HG03159 (cell line): Measurements from ENCODE around the gene INTS15.
"Not testable (repeated sequence)": the region's sequence is repeated elsewhere in the genome, so short reads cannot be mapped to it uniquely, and the experiment has no call there.

Experiments used
- ATAC-seq: cut with Tn5 transposase; IDR thresholded peaks from one replicate; pipeline ENCODE4 v1.9.1; 2021; ENCODE audit warnings: mild to moderate bottlenecking, moderate library complexity; ENCODE audit not compliant: unreplicated experiment

The INTS15 gene

GRCh38 chr7:6616854-6617643 lies 27.2 kb downstream of the INTS15 start:
- no peak for ATAC-seq

- ATAC-seq: no peak
Observed at GRCh38 chr7:6618621-6619020, 28.8 kb downstream of the INTS15 start.

- ATAC-seq: no peak
Observed at GRCh38 chr7:6619961-6620360, 30.1 kb downstream of the INTS15 start.

GRCh38 chr7:6621195-6622133 lies 31.6 kb downstream of the INTS15 start:
- no peak for ATAC-seq

- no peak for ATAC-seq
Observed at GRCh38 chr7:6622134-6622710, 32.4 kb downstream of the INTS15 start.

GRCh38 chr7:6623589-6624245 lies 33.9 kb downstream of the INTS15 start:
- ATAC-seq: no peak

- no peak for ATAC-seq
Observed at GRCh38 chr7:6624246-6624611, 34.4 kb downstream of the INTS15 start.

GRCh38 chr7:6628045-6628444 lies 38.2 kb downstream of the INTS15 start:
- no peak for ATAC-seq

- ATAC-seq: no peak
Observed at GRCh38 chr7:6630007-6630849, 40.4 kb downstream of the INTS15 start.

- no peak for ATAC-seq
Observed at GRCh38 chr7:6631605-6632004, 41.8 kb downstream of the INTS15 start.

GRCh38 chr7:6634021-6634420 lies 44.2 kb downstream of the INTS15 start:
- no peak for ATAC-seq

GRCh38 chr7:6634971-6635370 lies 45.1 kb downstream of the INTS15 start:
- ATAC-seq: not testable (repeated sequence)

- ATAC-seq: peak; percentile 63
Observed at GRCh38 chr7:6636741-6637543, 47.1 kb downstream of the INTS15 start, which contains the start of gene ZNF316. TSS of gene ZNF316 (plus strand) at chr7:6637318. CDS start at chr7:6642410, 5,092 bp downstream.

GRCh38 chr7:6637544-6638229 lies 47.9 kb downstream of the INTS15 start:
- ATAC-seq: peak; percentile 80

- no peak for ATAC-seq
Observed at GRCh38 chr7:6639032-6639431, 49.2 kb downstream of the INTS15 start.

GRCh38 chr7:6639627-6640026 lies 49.8 kb downstream of the INTS15 start:
- ATAC-seq: no peak

GRCh38 chr7:6640246-6640721 lies 50.5 kb downstream of the INTS15 start:
- no peak for ATAC-seq

GRCh38 chr7:6641305-6642035 lies 51.6 kb downstream of the INTS15 start:
- no peak for ATAC-seq
